ENCODE data around the gene CXCL5.

CXCL5 gene

DNA sequence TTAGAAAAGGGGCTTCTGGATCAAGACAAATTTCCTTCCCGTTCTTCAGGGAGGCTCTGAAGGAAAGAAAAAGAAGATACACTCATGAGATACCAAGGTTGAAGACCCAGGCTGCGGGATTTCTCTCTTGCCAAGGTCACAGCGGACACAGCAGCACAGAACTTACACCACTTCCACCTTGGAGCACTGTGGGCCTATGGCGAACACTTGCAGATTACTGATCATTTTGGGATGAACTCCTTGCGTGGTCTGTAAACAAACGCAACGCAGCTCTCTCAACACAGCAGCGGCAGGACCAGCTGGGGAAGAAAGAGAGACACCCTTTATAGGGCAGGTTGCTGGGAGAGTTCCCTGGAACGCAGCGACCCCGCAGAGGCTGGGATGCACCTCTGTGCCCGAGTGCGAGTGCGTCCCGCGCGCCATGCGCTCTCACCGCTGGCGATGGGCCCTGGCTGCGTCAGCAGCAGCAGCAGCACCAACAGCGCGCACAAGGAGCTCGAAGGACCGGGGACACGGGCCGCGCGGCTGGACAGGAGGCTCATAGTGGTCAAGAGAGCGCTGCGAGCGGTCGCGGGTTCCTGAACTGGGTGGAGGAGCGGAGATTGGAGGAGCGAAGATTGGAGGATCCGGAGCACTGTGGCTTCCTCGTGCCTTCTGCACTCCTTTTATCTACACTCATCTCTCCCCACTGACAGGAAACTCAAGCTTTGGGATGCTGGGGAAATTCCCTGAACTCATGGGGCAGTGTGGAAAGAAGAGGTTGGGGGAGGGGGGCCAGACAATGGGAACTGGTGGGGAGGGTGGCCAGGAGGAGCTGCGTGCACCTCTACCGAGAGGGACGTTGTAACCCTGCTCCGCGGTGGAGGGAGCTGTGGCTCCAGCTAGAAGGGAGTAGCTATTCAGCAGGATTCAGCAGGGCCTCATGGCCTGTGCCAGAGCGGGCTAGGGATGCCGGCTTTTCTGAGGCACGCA, at the start of gene CXCL5:
TSS of gene CXCL5 (minus strand) at position 638 of the 972 bp plus-strand sequence. CDS start at position 542, 96 bp downstream.
- DNase-seq, result no peak

DNA sequence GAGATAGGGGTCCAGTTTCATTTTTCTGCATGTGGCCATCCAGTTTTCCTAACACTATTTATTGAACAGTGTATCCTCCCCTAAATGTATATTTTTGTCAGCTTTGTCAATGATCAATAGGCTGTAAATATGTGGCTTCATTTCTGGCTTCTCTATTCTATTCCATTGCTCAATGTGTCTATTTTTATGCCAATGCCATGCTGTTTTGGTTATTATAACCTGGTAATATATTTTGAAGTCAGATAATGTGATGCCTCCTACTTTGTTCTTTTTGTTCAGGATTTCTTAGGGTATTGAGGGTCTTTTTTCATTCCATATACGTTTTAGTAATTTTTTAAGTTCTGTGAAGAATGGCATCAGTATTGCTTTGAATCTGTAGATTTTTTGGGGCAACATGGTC, 48.7 kb upstream of the CXCL5 start:
- no peak for DNase-seq

DNA sequence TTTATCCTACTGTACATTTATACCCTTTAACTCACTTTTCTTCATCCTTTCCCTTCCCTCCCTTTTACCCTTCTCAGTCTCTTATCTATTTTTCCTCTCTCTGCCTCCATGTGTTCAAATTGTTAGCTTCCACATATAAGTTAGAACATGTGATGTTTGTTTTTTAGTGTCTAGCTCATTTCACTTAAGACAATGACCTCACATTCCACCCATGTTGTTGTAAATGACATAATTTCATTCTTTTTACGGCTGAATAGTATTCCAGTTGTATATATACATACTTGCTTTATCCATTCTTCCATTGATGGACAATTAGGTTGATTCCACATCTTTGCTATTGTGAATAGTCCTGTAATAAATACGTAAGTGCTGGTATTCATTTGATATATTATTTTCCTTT, 47.3 kb upstream of the CXCL5 start:
- no peak for DNase-seq

- DNase-seq, result no peak
Observed at GRCh38 chr4:74045247-74045646, 46.8 kb upstream of the CXCL5 start.

- DNase-seq, result no peak
Observed at GRCh38 chr4:74044677-74045076, 46.2 kb upstream of the CXCL5 start.

DNA sequence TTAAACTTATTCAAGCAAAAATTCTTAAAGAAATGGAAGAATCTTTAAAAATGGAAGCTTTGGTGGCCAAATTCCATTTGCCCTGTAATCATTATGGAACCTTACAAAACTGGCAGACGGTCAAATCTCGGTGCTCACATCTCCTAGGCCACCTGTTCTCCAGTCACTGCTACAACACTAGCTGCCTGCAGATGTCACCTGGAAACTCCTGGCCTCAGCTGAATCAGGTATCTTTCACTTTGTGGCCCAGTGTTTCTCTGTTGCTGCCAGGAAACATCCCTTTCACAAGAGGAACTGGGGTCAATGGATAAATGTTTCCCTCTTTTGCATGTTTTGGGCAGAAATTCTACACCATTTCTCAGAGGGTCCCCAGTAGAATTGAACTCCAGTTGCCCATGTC, 44.2 kb upstream of the CXCL5 start:
- DNase-seq, result no peak

DNA sequence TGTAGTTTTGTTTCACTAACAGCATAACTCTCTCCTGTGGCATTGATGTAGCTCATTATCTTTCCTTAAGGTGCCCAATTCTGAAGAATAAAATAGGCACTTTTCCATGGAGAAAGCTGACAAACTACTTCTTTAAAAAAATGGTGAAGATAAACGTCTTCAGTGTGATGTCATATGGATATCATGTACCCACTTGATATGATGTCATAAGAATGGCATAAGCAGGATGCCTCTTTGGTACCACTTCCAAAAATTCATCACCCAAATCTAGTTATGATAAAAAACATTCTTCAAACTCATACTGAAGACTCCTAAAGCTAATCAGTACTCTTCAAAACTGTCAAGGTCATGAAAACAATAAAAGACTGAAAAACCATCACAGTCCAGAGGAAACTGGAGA, 42.9 kb upstream of the CXCL5 start:
- no peak for DNase-seq

DNA sequence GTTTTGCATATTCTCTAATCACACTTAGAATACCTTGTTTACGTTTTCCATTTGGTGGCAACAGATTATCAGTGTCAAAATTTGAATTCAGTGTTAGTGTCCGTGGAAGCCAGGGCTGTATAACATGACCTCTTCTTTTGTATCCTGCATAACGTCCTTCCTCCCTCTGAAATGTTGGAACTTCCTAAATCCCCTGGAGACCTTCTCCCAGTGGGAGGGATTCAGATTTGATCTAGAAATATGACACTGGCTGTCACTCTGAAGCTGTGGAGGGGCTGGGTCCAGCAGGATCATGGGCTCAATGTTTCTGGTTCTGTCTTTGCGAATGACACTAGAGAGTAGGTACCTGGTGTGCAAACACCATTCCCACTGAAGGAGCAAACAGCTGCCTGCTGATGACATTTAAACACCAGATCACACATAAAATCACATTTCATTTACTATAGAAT, 40.9 kb upstream of the CXCL5 start:
- no peak for DNase-seq

GRCh38 chr4:74038425-74039314, 40.2 kb upstream of the CXCL5 start, which contains the start of gene CXCL3:
Gene CXCL3, minus strand, starts transcription at chr4:74038689. Its CDS starts 78 bp downstream, at chr4:74038611.
- DNase-seq, result no peak

- no peak for DNase-seq
Observed at GRCh38 chr4:74038086-74038424, 39.6 kb upstream of the CXCL5 start.

GRCh38 chr4:74037076-74037955, 38.8 kb upstream of the CXCL5 start:
- DNase-seq, result no peak

GRCh38 chr4:74033739-74034138, 35.3 kb upstream of the CXCL5 start:
- DNase-seq, result no peak

DNA sequence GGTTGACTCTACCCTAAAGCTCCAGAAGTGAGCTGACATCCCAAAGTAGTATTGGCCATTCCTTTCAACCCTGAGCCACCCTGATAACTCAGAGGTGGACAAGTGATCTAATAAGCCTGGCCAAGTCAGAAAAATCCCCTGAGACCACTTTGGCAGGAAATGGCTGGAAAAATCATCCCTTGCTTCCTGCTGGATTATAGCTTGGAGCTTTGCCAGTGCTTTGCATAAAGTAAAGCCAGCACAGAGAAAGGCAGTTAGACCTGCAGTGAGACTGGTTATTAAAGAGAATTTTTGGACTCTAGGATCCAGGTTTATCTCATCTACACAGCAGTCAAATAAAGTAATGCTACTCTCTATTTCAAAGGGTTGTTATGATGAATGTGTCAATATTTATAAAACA, 33.6 kb upstream of the CXCL5 start:
- no peak for DNase-seq

DNA sequence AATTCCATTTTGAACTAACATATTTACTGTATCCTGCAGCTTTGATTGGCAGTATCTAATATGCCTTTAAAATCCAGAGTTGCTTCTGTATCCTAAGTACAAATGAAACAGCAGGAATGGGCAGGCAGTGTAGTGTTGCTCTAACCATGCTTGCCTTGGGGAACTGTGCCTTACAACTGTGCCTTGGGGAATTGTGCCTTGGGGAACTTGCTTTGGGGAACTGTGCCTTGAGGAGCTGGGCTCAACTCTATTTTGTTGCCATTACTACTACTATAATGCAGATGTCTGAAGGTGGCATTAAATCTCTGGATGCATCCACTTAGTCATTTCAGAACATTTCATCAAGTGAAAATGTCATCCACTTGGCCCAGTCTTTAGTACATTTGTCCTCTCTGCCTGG, 33.1 kb upstream of the CXCL5 start:
- no peak for DNase-seq

GRCh38 chr4:74030285-74030684, 31.8 kb upstream of the CXCL5 start:
- no peak for DNase-seq

GRCh38 chr4:74028504-74028903, 30.0 kb upstream of the CXCL5 start:
- no peak for DNase-seq

GRCh38 chr4:74023709-74024108, 25.2 kb upstream of the CXCL5 start:
- no peak for DNase-seq

DNA sequence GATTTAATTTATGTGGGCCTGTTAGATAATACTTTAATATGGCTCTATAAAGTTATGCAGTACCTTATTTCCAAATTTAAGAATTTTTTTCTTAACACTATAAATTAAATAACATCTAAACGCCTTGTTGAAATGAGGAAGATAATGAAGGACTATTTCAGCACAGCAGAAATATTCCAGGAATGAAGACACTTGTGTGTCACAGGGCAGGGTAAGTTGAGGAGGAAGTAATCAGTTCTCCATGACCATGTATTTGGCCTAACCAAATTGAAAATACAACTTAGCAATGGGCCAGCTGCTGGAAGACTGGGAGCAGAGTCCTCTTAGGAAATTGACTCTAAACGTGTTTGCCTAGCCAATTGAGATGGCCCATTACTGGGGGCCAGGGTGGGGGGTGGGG, 23.1 kb upstream of the CXCL5 start:
- no peak for DNase-seq

DNA sequence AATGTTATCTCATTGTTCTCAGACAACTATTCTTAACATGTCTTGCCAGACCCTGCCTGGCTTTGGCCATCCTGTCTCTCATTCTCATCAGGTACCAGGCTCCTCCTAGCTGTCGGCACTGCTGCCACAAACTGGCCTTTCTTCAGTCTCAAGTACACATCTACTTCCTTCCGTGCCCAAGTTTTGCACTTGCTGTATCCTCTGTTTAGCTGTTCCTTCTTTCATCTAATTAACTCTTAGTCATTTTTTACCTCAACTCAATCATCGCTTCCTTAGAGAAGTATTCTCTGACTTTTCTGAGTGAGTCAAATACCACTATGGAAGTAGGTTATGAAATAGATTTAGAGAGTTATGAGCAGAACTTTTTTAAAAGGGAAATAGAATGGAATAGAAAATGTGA, 20.3 kb upstream of the CXCL5 start:
- no peak for DNase-seq

- no peak for DNase-seq
Observed at GRCh38 chr4:74018116-74018515, 19.6 kb upstream of the CXCL5 start.

- DNase-seq, result no peak
Observed at GRCh38 chr4:74016068-74016467, 17.6 kb upstream of the CXCL5 start.

GRCh38 chr4:74015126-74015780, 16.8 kb upstream of the CXCL5 start:
- DNase-seq, result no peak

Measured in cerebellar nuclear complex (tissue), 1 donor.